ENCODE results near the gene APOE. TPM values are rescaled to one million over a fixed set of nuclear protein-coding genes. Genes with fewer than 3 reads are reported as not detected.
A peak's percentile ranks its signal among the peaks of the same experiment; 100 is the strongest.
"Not testable (repeated sequence)": the region's sequence is repeated elsewhere in the genome, so short reads cannot be mapped to it uniquely, and the experiment has no call there.

The APOE gene
- total RNA-seq, 1 experiment from 2014 or later: 530 TPM

DNA sequence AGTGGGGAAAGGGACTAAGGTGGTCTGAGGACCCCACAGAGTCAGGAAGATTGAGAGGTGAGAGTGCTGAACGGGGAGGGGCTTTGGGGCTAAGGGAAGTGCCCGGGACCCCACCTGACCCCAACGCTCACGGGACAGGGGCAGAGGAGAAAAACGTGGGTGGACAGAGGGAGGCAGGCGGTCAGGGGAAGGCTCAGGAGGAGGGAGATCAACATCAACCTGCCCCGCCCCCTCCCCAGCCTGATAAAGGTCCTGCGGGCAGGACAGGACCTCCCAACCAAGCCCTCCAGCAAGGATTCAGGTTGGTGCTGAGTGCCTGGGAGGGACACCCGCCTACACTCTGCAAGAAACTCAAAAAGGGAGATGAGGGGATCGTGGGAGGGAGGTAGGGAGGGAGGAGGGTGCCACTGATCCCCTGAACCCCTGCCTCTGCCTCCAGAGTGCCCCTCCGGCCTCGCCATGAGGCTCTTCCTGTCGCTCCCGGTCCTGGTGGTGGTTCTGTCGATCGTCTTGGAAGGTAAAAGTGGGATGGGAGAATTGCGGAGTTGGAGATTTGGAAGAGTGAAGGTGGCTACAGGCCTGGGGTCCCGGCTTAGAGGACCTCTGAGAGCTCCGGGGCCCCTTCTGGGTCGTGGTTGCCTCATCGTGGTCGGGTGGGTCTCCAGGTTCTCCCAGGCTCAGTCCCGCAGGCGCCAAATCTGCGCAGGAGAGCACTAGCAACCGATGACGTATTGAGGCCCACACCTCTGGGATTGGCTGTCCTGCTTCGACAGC is 9.0 kb downstream of the APOE start, which contains the start of gene APOC1:
TSS of gene APOC1 (plus strand) at position 176 of the 774 bp plus-strand sequence. CDS start at position 460, 284 bp downstream.
- H3K4me2 ChIP-seq (ENCODE audit: insufficient read depth, insufficient read length, low read length): peak within 1 kb of the TSS; percentile 75
- peak within 1 kb of the TSS; percentile 22 for H3K27ac ChIP-seq (ENCODE audit: insufficient read length, low read depth, low read length)
- H4K5ac ChIP-seq (ENCODE audit: insufficient read length, low read depth, low read length); H2BK15ac ChIP-seq (ENCODE audit: low read depth, low read length); H2BK5ac ChIP-seq (ENCODE audit: insufficient read length, low read length); H3K4ac ChIP-seq (ENCODE audit: low read depth, low read length); H2AK5ac ChIP-seq (ENCODE audit: insufficient read length, low read length); H3T11ph ChIP-seq (ENCODE audit: low read length); H3K23ac ChIP-seq (ENCODE audit: insufficient read length, low read depth, low read length); H3K4me1 ChIP-seq (ENCODE audit: insufficient read depth, low read length); H3K27me3 Mint-ChIP-seq (ENCODE audit: low read depth); H4K8ac ChIP-seq (replicated peaks; ENCODE audit: insufficient read length, low read depth, low read length); H3K79me2 ChIP-seq (ENCODE audit: insufficient read depth, low read length); H3K23me2 ChIP-seq (ENCODE audit: insufficient read length, low read depth, low read length, poor library complexity, severe bottlenecking); H4K91ac ChIP-seq (ENCODE audit: insufficient read length, low read depth, low read length); H2BK120ac ChIP-seq (ENCODE audit: low read depth, low read length, poor library complexity, severe bottlenecking); H2BK12ac ChIP-seq (ENCODE audit: insufficient read length, low read depth, low read length); H3K27me3 ChIP-seq (ENCODE audit: insufficient read depth, low read length); H3K9me3 ChIP-seq (ENCODE audit: control insufficient read depth, low read depth, low read length); H3K79me1 ChIP-seq (ENCODE audit: insufficient read depth, low read depth, low read length, poor library complexity, severe bottlenecking); H3K56ac ChIP-seq (ENCODE audit: insufficient read length, low read depth, low read length); H3K9me3 Mint-ChIP-seq; H2BK20ac ChIP-seq (ENCODE audit: low read depth, low read length, poor library complexity, severe bottlenecking); H3K36me3 Mint-ChIP-seq (ENCODE audit: insufficient read depth in 1 of 3, low read depth in 3 of 3); H4K20me1 ChIP-seq (ENCODE audit: control insufficient read depth, insufficient read depth, insufficient read length); H2AFZ ChIP-seq (ENCODE audit: low read length): not testable (repeated sequence)
- Mint-ChIP-seq H3K4me1 (peaks cover 29 to 34% of the 10 kb centered on the region in 2 experiments), H3K4me3 (peak within 1 kb of the TSS; percentile 94 to 98), H3K27ac (peak within 1 kb of the TSS; percentile 96 to 100 (median 99))
- peak within 1 kb of the TSS; percentile 21 for H3K9ac ChIP-seq (ENCODE audit: extremely low read depth, insufficient read length, low read length)
- peak; percentile 94 for DNase-seq
- peak within 1 kb of the TSS; percentile 93 for H3K18ac ChIP-seq (ENCODE audit: insufficient read length, low read depth, low read length)
- H3K14ac ChIP-seq (ENCODE audit: insufficient read depth, low read length): peak within 1 kb of the TSS; percentile 68
- no CpG with 5 or more reads among the region's 28 CpGs for WGBS (ENCODE audit: extremely low coverage, insufficient read length, low lambda C conversion rate)
